ENCODE results near the gene CITED1.

DNA sequence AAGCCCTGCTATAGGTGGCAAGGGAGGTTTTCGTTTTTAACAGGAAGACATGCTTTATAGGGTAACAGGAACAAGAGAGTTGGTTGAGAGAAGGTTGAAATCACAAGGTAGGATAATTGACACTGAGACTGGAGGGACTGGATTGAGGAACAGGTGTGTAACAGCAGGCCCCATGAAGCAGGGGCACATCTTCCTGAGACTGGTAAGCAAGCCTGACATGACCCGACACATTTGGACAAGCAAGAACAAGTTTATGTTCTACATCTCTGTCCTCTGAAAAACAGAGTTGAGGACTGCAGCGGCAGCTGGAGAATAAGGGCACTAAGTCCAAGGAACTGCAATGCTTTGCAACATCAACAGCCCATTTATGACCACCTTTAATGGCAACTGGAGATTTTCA, 33.9 kb downstream of the CITED1 start:
- no peak for TF ChIP-seq EZH2 (IDR thresholded peaks at IDR 0.05; ENCODE audit: insufficient read depth, poor library complexity, severe bottlenecking)
- TF ChIP-seq EZH2phosphoT487 (IDR thresholded peaks at IDR 0.05; ENCODE audit: insufficient read depth, low read depth) = no peak
